Lower leg skin (tissue), 3 donors: ENCODE measurements around the gene SPSB4.

Experiments
- POLR2A ChIP-seq, 2 donors: fragments of 450-650 bp; IDR thresholded peaks; one replicate each; pipeline ENCODE4 v1.6.1; 2016 to 2017; ENCODE audit warnings: antibody characterized with exemption in 2 of 2, mild to moderate bottlenecking in 1 of 2, moderate library complexity in 1 of 2
- TF ChIP-seq, protein P1 (sequence below), 3 donors: fragments of 450-650 bp; IDR thresholded peaks; one replicate each; pipeline ENCODE4 v1.5.1; 2016; ENCODE audit warnings: antibody characterized with exemption in 3 of 3, mild to moderate bottlenecking in 3 of 3, moderate library complexity in 2 of 3

DNA sequence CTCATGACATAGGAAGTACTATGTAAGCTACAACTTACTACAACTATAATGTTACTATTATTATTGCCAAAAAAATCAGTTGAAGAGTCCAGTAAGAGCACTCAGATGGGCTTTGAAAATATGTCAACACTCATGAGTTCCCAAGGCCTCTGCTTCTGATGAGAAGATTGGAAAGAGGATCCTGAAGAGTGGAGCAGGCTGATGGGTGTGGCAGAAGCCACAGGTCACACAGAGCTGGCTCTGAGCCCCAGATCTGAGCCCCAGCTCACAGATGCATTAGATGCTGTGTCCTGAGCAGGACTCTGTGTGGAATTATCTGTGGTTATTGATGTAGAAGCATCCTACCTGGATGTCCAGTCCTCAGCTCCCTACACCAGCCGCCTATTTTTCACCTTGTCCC is 65.6 kb downstream of the SPSB4 start:
- no peak for TF ChIP-seq POLR2A (IDR thresholded peaks at IDR 0.05)
- TF ChIP-seq, protein P1, sequence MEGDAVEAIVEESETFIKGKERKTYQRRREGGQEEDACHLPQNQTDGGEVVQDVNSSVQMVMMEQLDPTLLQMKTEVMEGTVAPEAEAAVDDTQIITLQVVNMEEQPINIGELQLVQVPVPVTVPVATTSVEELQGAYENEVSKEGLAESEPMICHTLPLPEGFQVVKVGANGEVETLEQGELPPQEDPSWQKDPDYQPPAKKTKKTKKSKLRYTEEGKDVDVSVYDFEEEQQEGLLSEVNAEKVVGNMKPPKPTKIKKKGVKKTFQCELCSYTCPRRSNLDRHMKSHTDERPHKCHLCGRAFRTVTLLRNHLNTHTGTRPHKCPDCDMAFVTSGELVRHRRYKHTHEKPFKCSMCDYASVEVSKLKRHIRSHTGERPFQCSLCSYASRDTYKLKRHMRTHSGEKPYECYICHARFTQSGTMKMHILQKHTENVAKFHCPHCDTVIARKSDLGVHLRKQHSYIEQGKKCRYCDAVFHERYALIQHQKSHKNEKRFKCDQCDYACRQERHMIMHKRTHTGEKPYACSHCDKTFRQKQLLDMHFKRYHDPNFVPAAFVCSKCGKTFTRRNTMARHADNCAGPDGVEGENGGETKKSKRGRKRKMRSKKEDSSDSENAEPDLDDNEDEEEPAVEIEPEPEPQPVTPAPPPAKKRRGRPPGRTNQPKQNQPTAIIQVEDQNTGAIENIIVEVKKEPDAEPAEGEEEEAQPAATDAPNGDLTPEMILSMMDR (IDR thresholded peaks at IDR 0.05): no peak
